CD4-positive, alpha-beta T cell (primary cell): ENCODE results near the gene TCF4. TPM values are rescaled to one million over a fixed set of nuclear protein-coding genes. Genes with fewer than 3 reads are reported as not detected.

ENCODE experiments used
- ATAC-seq: fragments of 200-7000 bp; cut with Tn5 transposase; one replicate; pipeline ENCODE4 v1.10.0; 2022; ENCODE audit warnings: mild to moderate bottlenecking; ENCODE audit not compliant: poor library complexity
- CTCF ChIA-PET: fragments of 350-600 bp; sonication (Branson Sonifier 250); formaldehyde crosslinking; loops from one replicate; lab custom pipeline; 2021; ENCODE audit warnings: antibody characterized with exemption, inconsistent platforms; lab: Charles Lee
- POLR2A ChIA-PET: fragments of 350-600 bp; sonication (Branson Sonifier 250); formaldehyde crosslinking; loops from one replicate; lab custom pipeline; 2021; ENCODE audit warnings: antibody characterized with exemption, inconsistent platforms; lab: Charles Lee
- DNase-seq, 14 experiments: peaks; one replicate each; pipeline ENCODE4 v3.0.0-alpha.2; 2013 to 2020; ENCODE audit warnings: mixed read lengths in 2 of 14
- H3K27ac ChIP-seq, 2 donors: one replicate each; pipeline versions ENCODE4 v1.5.1 to v1.7.0; 2013; ENCODE audit warnings: low read length in 2 of 2, low read depth in 1 of 2, mild to moderate bottlenecking in 1 of 2
- H3K27me3 ChIP-seq, 2 experiments: 1 replicate in 1 of 2; 2 replicates in 1 of 2; pipeline versions ENCODE4 v1.6.1 to v1.7.0; 2013; ENCODE audit warnings: low read length in 2 of 2, control low read depth in 1 of 2, mild to moderate bottlenecking in 1 of 2, moderate library complexity in 1 of 2; ENCODE audit not compliant: insufficient read depth in 2 of 2, control insufficient read depth in 1 of 2
- H3K36me3 ChIP-seq: one replicate; pipeline ENCODE4 v1.6.1; 2013; ENCODE audit warnings: low read length, control low read depth; ENCODE audit not compliant: insufficient read depth
- H3K4me1 ChIP-seq: one replicate; pipeline ENCODE4 v1.6.1; 2013; ENCODE audit warnings: low read length, control low read depth; ENCODE audit not compliant: insufficient read depth
- H3K4me3 ChIP-seq: one replicate; pipeline ENCODE4 v1.5.1; 2013; ENCODE audit warnings: mild to moderate bottlenecking, low read length, moderate library complexity
- H3K9me3 ChIP-seq, 2 experiments: 1 replicate in 1 of 2; 2 replicates in 1 of 2; pipeline versions ENCODE4 v1.6.1 to v1.7.0; 2013; ENCODE audit warnings: low read length in 2 of 2, mild to moderate bottlenecking in 2 of 2, control low read depth in 1 of 2, moderate library complexity in 1 of 2; ENCODE audit not compliant: control insufficient read depth in 1 of 2, insufficient read depth in 1 of 2
- H3K27ac Mint-ChIP-seq: one replicate; pipeline ENCODE4 v1.8.0; 2020; ENCODE audit warnings: mixed read lengths
- H3K27me3 Mint-ChIP-seq: one replicate; pipeline ENCODE4 v1.8.0; 2021; ENCODE audit warnings: mixed read lengths
- H3K36me3 Mint-ChIP-seq: one replicate; pipeline ENCODE4 v1.8.0; 2021; ENCODE audit warnings: low read depth, mixed read lengths
- H3K4me1 Mint-ChIP-seq: one replicate; pipeline ENCODE4 v1.8.0; 2021; ENCODE audit warnings: low read depth, mixed read lengths
- H3K4me3 Mint-ChIP-seq: one replicate; pipeline ENCODE4 v1.8.0; 2020; ENCODE audit warnings: mild to moderate bottlenecking, mixed read lengths
- H3K9me3 Mint-ChIP-seq: one replicate; pipeline ENCODE4 v1.8.0; 2020; ENCODE audit warnings: mixed read lengths
- intact Hi-C, 2 experiments: fragments of 100-400 bp; cut with DNase I in 1 of 2; cut with micrococcal nuclease in 1 of 2; formaldehyde crosslinking; loops; one replicate each; pipeline versions ENCODE4 v1.15.1 to v1.9.0; 2023 to 2025; cut with DNase I, micrococcal nuclease
- total RNA-seq, 174 experiments: library from RNA in 2 of 174; stranded (reverse) in 2 of 174; gene quantifications; one replicate each; pipeline ENCODE4 v1.2.3 and lab custom pipeline; 2021 to 2026
- TF ChIP-seq, protein P1 (sequence below): fragments of 200-600 bp; IDR thresholded peaks from one replicate; pipeline ENCODE4 v1.8.0; 2022; ENCODE audit warnings: antibody characterized with exemption, mild to moderate bottlenecking

Gene TCF4
- total RNA-seq, 2 experiments from 2014 or later, result 3.0 to 3.2 TPM

DNA sequence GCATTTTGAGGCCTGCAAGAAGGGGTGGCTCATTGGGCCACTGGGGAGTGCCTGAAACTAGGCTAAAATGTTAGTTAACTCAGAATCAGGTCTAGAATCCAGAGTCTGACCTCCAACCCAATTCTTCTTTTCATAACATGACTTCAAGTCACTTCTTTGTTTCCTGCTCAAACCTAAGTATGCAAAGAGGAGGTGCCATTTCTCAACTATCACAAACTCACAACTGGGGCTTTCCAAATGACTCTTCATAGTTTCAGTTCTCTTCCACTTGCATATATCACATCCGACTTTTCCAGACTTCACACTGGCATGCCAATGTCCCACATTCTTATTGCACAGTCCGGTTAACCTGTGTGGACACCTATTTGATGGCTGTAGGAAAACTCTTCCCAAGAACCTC lies 211.6 kb downstream of the TCF4 start:
- H3K9me3 Mint-ChIP-seq, result no peaks in the 10 kb centered on the region
- no peak overlapping the region for H3K4me3 Mint-ChIP-seq
- no peaks in the 10 kb centered on the region for H3K4me1 Mint-ChIP-seq
- Histone ChIP-seq H3K9me3 (no peaks in the 10 kb centered on the region), H3K27ac (no peak overlapping the region), H3K27me3 (no peaks in the 10 kb centered on the region), H3K4me3 (no peak overlapping the region), H3K4me1 (no peaks in the 10 kb centered on the region), H3K36me3 (no peaks in the 10 kb centered on the region)
- DNase-seq (peak in 2 of 14 experiments; percentile 15 to 17), ATAC-seq (no peak)
- TF ChIP-seq, protein P1, sequence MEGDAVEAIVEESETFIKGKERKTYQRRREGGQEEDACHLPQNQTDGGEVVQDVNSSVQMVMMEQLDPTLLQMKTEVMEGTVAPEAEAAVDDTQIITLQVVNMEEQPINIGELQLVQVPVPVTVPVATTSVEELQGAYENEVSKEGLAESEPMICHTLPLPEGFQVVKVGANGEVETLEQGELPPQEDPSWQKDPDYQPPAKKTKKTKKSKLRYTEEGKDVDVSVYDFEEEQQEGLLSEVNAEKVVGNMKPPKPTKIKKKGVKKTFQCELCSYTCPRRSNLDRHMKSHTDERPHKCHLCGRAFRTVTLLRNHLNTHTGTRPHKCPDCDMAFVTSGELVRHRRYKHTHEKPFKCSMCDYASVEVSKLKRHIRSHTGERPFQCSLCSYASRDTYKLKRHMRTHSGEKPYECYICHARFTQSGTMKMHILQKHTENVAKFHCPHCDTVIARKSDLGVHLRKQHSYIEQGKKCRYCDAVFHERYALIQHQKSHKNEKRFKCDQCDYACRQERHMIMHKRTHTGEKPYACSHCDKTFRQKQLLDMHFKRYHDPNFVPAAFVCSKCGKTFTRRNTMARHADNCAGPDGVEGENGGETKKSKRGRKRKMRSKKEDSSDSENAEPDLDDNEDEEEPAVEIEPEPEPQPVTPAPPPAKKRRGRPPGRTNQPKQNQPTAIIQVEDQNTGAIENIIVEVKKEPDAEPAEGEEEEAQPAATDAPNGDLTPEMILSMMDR, result no peak
- ChIA-PET CTCF (no interaction called here), POLR2A (no interaction called here)
- H3K36me3 Mint-ChIP-seq, result no peaks in the 10 kb centered on the region
- no peak overlapping the region for H3K27ac Mint-ChIP-seq
- intact Hi-C loops, result no loop called here
- H3K27me3 Mint-ChIP-seq, result no peaks in the 10 kb centered on the region

DNA sequence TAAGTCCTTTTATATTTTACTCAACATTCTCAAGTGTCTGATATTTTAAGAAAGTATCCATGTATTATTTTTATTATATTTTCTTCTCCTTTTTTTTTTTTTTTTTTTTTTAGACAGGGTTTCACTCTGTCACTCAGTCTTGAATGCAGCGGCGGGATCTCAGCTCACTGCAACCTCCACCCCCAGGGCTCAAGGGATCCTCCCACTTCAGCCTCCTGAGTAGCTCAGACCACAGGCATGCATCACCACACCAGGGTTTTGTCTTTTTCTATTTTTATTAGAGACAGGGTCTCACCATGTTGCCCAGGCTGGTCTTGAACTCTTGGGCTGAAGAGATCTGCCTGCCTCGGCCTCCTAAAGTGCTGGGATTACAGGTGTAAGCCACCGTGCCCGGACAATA lies 212.1 kb downstream of the TCF4 start:
- Histone ChIP-seq H3K36me3 (no peaks in the 10 kb centered on the region), H3K27ac (no peak overlapping the region), H3K4me1 (no peaks in the 10 kb centered on the region), H3K9me3 (no peaks in the 10 kb centered on the region), H3K4me3 (no peak overlapping the region), H3K27me3 (no peaks in the 10 kb centered on the region)
- TF ChIP-seq, protein P1, result no peak
- CTCF ChIA-PET, result no interaction called here
- POLR2A ChIA-PET, result no interaction called here
- Mint-ChIP-seq H3K36me3 (no peaks in the 10 kb centered on the region), H3K4me3 (no peak overlapping the region), H3K4me1 (no peaks in the 10 kb centered on the region), H3K27me3 (no peaks in the 10 kb centered on the region), H3K9me3 (no peaks in the 10 kb centered on the region), H3K27ac (no peak overlapping the region)
- intact Hi-C loops, result no loop called here
- ATAC-seq, result no peak
- no peak for DNase-seq

DNA sequence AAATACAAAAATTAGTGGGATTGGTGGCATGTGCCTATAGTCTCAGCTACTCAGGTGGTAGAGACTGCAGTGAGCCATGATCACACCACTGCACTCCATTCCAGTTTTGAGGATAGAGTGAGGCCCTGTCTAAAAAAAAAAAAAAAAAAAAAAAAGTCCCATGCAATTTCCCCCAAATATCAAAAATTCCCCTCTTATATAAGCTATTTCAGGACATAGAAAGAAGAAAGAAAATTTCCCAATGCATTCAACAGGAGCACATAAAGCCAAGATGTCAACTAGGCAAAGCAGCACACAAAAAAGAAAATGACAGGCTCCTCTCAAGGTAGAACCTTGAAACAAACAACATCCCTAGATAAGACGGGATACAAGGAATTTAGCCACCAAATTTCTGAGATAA lies 213.3 kb downstream of the TCF4 start:
- Histone ChIP-seq H3K27ac (no peak overlapping the region), H3K9me3 (no peaks in the 10 kb centered on the region), H3K4me3 (no peak overlapping the region), H3K27me3 (no peaks in the 10 kb centered on the region), H3K36me3 (no peaks in the 10 kb centered on the region), H3K4me1 (no peaks in the 10 kb centered on the region)
- ChIA-PET POLR2A (no interaction called here), CTCF (interaction anchor here (0.6 to 0.7 kb wide), 2 partner anchors 845 to 1549 kb away, joined by 3 read pairs; no protein-coding TSS in a partner anchor)
- Mint-ChIP-seq H3K36me3 (no peaks in the 10 kb centered on the region), H3K4me1 (no peaks in the 10 kb centered on the region), H3K27ac (no peak overlapping the region), H3K4me3 (no peak overlapping the region), H3K9me3 (no peaks in the 10 kb centered on the region), H3K27me3 (no peaks in the 10 kb centered on the region)
- ATAC-seq, result no peak
- no peak for DNase-seq
- intact Hi-C loops, result no loop called here
- TF ChIP-seq, protein P1, result no peak
